OCI-M1 (cell line): ENCODE data around the gene P3H1.
"Not testable (repeated sequence)": the region's sequence is repeated elsewhere in the genome, so short reads cannot be mapped to it uniquely, and the experiment has no call there.

Experiments used
- DNase-seq: peaks from one replicate; lab custom pipeline; 2025; lab: John Stamatoyannopoulos, UW

P3H1 gene

GRCh38 chr1:42766741-42767509 is at the start of gene P3H1, which contains the start of gene C1orf50:
TSS of gene P3H1 (minus strand) at chr1:42767028. CDS start at chr1:42766971, 57 bp downstream.
TSS of gene C1orf50 (plus strand) at chr1:42767249. CDS start at chr1:42767312, 63 bp downstream.
- peak; percentile 99 for DNase-seq

GRCh38 chr1:42815941-42816584 is 49.2 kb upstream of the P3H1 start:
- DNase-seq, result peak; percentile 62

- not testable (repeated sequence) for DNase-seq
Observed at GRCh38 chr1:42814815-42815214, 48.0 kb upstream of the P3H1 start.

- DNase-seq, result no peak
Observed at GRCh38 chr1:42807056-42807668, 40.3 kb upstream of the P3H1 start.

- DNase-seq, result no peak
Observed at GRCh38 chr1:42806593-42806992, 39.8 kb upstream of the P3H1 start.

GRCh38 chr1:42806171-42806570 is 39.3 kb upstream of the P3H1 start:
- no peak for DNase-seq

GRCh38 chr1:42801832-42802473 is 35.1 kb upstream of the P3H1 start:
- no peak for DNase-seq

- DNase-seq, result no peak
Observed at GRCh38 chr1:42797979-42798378, 31.2 kb upstream of the P3H1 start.

GRCh38 chr1:42797414-42797813 is 30.6 kb upstream of the P3H1 start:
- no peak for DNase-seq

GRCh38 chr1:42793824-42794223 is 27.0 kb upstream of the P3H1 start:
- no peak for DNase-seq

- no peak for DNase-seq
Observed at GRCh38 chr1:42788021-42788420, 21.2 kb upstream of the P3H1 start.

GRCh38 chr1:42786097-42786496 is 19.3 kb upstream of the P3H1 start:
- DNase-seq, result no peak

GRCh38 chr1:42784946-42785693 is 18.3 kb upstream of the P3H1 start, which contains the start of gene TMEM269:
TSS of gene TMEM269 (plus strand) at chr1:42784991. CDS start at chr1:42789894, 4,903 bp downstream.
- no peak for DNase-seq

GRCh38 chr1:42784547-42784945 is 17.7 kb upstream of the P3H1 start:
- no peak for DNase-seq

GRCh38 chr1:42783092-42783491 is 16.3 kb upstream of the P3H1 start:
- DNase-seq, result no peak

- no peak for DNase-seq
Observed at GRCh38 chr1:42780176-42780575, 13.3 kb upstream of the P3H1 start.

- DNase-seq, result no peak
Observed at GRCh38 chr1:42779725-42780124, 12.9 kb upstream of the P3H1 start.

- peak; percentile 69 for DNase-seq
Observed at GRCh38 chr1:42777852-42778251, 11.0 kb upstream of the P3H1 start.

GRCh38 chr1:42776502-42776901 is 9.7 kb upstream of the P3H1 start:
- DNase-seq, result no peak

GRCh38 chr1:42774928-42775526 is 8.2 kb upstream of the P3H1 start:
- no peak for DNase-seq

GRCh38 chr1:42773420-42773819 is 6.6 kb upstream of the P3H1 start:
- DNase-seq, result no peak
